Kasumi-1 (cell line): ENCODE measurements around the gene MEGF10.

ENCODE experiments used
- DNase-seq, 2 experiments: peaks; one replicate each; lab custom pipeline; 2025; lab: John Stamatoyannopoulos, UW

The MEGF10 gene

DNA sequence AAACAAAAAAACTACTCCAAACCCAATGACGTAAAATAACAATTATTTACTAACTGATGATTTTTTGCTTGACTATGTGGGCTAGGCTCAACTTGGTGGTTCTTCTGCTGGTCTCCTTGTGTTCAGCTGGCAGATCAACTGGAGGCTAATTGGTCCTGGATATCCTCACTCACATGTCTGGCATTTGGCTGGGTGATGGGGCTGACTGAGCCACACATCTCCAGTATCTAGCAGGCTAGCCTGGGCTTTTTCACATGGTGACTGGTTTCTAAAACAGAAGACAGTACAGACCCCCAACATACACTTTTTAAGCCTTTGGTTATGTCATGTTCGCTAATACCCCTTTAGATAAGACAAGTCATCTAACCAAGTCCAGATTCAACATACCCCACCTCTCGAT, 122.1 kb downstream of the MEGF10 start:
- DNase-seq: no peak

DNA sequence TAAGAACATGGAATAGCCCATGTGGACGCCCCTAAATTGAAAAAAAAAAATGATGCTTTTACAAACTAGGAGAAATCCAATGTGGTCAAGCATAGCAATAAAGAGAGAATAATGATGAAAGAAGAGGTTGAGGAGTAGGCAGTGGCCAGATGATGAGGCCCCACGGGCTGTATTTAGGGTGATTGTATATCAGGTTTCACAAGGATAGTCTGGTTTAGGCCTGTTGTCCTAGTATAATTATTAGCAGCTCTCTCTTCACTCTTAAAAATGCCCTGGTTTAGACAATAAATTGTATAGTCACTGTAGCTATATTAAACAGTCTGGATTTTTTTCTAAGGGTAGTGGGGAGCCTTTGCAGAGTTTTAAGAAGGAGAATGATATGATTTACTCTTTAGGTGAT, 124.4 kb downstream of the MEGF10 start:
- DNase-seq: no peak

DNA sequence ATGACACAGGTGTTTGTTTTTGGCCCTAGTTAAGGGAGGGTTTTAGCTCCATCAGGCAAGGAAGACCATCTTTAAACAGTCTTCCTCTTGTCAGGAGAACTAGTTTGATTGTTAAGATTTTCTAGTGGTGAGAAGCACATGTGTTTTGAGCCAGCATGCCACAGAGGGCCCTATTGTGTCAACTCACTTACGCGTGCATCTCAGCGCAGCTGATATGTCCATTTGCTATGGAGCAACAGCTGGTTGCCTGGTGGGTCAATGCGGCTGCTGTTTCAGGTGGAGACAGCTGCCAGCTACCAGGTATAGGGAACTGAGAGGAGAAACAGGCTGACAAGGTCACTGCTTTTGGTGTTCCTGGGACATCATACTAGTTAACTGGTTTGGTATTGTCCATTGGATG, 126.3 kb downstream of the MEGF10 start:
- no peak for DNase-seq

DNA sequence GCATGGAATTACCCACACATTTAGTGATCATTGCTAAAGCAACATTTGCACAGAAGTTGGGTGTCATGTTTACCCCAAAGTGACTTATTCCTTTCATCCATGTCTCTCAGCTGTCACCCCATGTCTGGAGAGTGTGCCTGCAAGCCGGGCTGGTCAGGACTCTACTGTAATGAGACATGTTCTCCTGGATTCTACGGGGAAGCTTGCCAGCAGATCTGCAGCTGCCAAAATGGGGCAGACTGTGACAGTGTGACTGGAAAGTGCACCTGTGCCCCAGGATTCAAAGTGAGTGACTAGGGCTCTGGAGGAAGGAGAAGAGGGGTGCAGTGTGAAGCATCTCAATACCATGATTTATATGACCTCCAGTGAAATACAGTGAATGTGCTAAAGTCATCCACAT, 126.9 kb downstream of the MEGF10 start:
- DNase-seq: no peak

DNA sequence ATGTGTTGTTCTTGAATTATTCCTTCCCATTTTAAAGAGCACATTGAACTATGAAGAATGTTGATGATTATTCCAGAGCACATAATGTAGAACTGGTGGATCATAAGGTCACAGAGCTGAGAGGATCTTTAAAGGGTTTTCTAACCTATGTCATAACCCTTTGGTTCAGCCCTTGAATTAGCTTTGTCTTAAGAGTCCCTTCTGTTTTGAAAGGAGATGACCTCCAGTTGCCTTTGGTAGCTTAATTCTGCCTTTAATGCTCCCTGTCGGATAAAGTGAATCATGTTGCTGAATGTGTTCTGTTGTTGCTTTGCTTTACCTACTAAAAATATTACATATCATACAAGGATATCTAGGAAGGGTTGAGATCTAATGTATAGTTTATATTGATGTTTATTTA, 127.8 kb downstream of the MEGF10 start:
- no peak for DNase-seq

DNA sequence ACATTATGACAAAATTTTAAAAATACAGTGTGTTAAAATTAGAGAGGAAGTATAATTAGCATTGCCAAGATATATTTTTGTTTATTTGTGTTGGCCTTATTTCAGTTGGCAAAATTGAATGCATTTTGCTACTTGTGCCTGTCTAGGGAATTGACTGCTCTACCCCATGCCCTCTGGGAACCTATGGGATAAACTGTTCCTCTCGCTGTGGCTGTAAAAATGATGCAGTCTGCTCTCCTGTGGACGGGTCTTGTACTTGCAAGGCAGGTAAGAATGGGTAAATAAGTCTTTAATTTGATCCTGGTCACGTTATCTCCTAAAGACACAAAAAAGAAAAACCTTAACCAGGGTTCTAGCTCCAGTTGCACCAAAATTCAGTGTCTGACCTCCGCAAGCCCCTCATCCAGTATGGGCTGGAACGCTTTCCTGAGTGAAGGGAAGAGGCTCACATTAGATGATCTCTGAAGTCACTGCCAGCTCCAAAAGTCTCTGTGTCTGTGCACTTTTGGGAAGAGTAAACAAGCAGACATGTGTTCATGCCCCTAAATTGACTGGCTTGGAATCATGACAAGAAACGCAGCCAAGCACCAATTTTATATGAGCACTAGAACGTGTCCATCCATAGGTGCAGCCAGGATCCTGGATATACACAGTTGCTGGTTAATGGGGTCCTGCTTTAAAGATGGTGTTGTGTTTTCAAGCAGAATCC, 128.5 kb downstream of the MEGF10 start:
- DNase-seq: no peak

DNA sequence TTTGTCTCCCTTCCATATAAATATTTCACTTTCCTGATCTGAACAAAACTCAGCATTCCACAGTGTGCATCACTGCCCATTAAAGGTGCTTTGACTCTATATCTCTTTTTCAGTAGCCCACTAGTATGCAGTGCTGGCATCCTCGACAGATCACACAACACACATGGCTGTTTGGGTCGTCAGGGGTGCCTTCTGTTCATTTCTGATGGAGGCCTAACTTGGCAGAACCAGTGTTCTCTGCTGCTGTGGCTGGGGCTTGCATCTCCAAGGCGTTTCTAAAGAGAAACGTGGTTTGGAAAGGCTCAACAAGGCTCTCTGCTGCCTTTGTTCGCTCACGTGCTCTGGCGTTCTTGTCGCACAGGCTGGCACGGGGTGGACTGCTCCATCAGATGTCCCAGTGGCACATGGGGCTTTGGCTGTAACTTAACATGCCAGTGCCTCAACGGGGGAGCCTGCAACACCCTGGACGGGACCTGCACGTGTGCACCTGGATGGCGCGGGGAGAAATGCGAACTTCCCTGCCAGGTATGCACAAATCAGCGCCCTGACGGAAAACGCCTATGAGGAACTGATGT, 129.2 kb downstream of the MEGF10 start:
- no peak for DNase-seq

DNA sequence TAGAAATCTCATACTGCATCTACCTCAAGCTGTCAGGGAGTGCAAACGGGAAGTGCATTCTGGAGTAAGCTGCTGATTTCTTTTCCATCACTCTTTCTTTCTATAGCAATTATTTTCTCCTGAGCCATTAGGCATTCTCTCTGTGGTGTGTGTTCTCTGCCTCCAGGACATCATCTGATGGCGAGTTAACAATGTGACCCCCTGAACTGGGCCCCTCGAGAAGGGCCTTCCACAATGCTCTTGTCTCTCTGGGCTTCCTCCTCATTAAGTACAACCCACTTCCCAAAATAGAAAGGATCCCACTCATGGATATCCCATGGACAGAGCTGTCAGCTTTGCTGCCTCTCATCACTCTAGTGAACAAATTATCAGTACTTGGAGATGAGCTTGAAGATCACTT, 130.2 kb downstream of the MEGF10 start:
- DNase-seq: no peak

DNA sequence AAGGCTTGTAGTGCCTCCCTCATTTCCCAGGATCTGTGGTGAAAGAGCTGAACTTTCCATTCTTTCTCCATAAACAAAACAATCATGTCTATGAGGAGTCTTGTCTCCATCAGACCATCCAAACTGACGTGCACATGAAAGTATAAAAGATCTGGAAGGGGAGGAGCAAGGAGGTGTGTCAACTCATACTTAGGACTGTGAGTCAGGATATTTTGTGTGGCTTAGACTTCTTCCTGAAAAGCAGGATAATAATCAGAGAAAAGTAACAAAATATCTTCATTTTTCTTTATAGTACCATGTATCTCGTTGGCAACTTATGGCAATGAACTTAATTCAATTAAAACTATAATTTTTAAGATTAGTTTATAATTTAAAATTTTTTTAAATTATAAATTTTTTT, 130.9 kb downstream of the MEGF10 start:
- DNase-seq: no peak

DNA sequence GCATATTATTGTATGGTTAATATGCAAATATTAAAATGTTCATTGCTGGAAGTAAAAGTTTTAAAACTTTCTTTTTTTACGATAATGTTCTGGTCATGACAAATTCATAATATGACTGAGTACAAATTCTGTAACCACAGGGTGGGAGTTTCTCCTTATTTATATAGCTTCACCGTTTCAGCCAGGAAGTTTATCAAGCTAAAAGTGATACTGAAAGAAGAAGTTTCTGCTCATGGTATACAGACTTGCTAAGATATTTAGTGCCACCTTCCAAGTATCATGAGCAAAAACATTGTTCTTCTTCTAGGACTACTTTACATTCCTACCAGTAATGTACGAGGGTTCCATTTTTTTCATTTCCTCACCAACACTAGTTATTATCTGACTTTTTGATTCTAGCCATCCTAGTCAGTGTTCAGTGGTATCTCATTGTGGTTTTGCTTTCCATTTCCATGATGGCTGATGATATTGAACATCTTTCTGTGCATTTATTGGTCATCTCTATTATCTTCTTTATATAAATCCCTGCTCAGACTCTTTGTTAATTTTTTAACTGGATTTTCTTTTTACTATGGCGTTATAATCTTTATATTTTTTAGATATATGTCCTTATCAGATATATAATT, 132.7 kb downstream of the MEGF10 start:
- DNase-seq: no peak

DNA sequence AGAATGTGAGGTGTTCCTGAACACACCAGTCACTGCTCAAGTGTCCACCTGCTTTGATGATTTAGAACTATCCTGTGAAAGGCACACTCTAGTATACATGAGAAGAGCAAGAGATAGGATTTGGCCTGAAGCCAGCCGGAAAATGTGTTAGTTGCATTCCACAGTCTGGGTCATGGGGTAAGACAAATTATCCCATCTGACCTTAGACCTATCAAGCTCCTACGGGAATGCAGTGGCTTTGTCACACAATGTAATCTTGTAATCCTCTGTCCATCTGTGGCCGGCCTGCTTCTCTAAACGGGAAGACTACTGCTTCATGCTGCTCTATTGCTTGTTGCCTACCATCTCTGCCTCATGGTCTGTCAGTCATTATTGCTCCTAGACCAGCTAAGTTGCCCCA, 134.4 kb downstream of the MEGF10 start:
- no peak for DNase-seq

DNA sequence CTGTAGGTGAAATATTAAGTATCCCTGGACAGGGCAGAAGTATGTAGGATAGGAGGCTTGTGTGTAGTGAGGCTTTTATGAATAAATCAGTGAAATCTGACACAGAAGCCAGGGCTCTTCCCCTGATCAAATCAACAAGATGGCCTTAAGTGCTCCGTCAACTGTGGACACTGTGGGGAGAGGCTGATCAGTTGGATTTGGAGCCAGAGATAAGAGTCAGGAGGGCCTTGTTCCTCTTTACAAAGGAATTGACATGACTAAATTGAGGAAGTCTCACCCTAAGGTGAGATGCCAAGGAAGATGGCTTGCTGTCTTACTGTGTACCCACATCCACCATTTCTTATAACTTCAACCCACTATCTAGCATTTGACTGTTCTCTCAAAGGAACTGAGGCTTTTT, 135.3 kb downstream of the MEGF10 start:
- DNase-seq: peak; percentile 18 to 21

DNA sequence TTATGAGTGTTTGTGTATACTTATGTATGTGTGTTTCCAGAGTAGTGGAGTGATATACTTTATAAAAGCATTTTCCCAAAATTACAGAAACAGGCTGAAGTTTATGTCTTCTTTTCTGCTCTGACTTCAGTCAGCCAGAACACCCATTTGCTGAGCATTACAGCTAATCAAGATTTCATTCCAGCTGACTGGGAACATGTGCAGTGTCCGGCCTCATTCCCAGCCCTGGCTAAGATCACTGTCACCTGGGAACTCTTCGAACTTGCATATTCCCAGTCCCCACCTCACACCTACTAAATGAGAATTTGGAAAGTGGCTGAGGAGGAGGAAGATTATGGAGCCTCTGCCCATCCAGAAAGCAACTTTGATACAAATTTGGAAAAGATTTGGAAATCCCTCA, 136.1 kb downstream of the MEGF10 start:
- no peak for DNase-seq

DNA sequence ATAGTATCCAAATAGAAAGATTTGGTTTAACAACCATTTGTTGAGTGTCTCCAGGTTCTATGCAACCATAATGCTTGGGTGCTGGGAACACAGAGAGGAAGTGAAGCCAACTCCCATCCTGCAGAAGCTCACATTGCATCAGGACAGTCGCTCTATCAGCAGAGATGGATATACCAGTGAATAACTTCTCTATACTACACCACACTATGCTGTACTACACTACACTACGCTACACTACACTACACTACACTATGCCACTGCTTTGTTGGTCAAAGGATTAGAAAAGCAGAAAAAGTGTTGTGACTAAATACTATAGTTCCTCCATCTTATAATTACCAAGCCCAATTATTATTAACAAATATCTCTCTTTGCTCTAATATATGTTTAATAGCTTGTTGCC, 137.7 kb downstream of the MEGF10 start:
- DNase-seq: no peak

DNA sequence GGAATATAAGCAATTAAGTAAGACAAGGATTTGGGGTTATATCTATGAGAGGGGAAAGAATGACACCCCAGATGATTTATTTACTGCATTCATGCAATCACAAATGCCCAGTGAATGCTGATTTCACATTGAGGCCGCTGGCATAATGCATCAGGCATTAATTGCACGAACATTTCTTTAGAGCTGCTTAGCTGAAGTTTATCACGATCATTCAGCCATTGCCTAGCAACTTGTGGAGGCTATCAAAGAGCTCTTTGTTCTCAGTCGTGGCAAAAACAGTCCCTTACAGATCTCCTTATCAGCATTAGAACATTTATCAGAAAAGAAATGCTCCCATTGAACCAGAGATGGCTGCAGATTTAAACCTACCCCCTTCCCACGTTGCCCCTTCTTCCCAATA, 138.2 kb downstream of the MEGF10 start:
- no peak for DNase-seq

DNA sequence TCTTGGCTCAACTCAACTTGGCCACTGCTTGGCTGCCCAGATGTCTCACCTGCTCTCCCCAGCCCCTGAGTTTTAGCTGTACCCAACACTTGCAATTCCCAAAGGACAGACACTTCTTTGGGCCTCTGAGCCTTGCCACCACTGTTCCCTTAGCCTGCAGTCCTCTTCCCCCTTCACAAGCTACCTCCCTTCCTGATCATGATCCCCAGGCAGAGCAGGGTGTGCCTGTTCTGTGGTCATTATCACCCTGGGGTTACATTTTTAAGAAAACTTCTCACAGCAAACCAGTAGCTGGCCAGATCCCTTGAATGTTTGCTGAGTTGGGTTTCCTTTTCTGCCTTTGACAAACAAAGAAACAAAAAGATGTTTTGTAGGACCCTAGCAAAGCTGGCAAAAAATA, 139.3 kb downstream of the MEGF10 start:
- no peak for DNase-seq

DNA sequence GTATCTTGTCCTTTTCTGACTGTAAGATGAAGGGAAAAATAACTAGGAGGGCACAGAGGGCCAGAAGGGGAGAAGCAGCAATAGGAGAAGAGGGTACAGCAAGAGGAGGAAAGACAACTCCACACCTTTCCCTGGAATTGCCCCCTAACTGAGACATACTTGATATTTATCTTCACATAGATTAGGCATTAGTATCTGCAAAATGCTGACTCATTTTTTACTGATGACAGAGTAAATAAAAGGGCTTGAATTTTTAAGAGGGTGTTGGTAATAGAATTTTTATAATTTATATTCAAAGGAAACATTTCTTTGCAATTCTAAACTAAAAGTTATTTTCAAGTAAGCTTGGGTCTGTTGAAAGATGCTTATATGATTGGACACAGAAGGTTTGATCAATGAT, 140.0 kb downstream of the MEGF10 start:
- no peak for DNase-seq

DNA sequence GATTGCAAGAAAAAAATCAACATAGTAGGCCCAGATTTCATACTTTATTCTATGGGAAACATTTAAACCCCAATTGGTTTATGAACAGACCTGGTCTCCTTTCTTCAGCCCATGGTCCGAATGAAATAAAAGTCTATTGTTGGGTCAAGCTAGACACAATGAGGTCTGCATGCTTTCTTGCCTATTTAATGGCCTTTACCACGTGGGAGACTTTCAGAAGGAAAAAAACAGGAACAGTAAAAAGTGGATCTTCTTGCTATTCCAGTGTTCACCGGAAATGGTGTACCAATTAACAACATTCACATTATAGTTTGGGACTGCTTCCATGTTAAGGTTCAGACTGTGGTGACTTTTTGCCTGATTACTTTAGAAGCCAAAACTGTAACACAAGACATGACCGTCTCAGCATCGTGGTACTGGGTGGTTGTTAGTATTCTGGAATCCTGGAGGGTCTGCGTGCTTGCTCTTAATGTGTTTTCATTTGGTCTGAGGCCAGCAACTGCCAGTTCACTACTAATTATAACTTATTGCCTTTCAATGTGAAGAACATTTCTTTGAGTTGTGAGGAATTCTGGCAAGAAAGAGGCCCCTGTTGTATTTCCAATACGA, 141.5 kb downstream of the MEGF10 start:
- no peak for DNase-seq

DNA sequence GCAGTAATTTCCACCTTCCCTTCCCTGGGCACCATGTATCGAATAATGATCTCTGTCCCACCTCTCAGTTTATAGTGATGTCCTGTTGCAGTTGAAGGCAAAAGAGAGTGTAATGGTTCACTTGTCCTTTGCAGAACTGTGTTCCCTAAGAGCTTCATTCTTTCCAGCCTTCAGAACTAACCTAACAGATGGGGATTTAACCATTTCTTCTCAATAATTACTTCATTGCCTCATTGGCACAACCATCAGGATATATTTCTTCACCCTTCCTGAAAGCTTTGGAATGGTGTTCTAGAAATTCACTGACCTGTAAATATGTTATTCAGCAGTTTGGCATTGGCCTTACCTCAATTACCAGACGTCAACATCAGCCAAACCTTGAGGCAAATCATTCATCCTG, 142.9 kb downstream of the MEGF10 start:
- DNase-seq: no peak

DNA sequence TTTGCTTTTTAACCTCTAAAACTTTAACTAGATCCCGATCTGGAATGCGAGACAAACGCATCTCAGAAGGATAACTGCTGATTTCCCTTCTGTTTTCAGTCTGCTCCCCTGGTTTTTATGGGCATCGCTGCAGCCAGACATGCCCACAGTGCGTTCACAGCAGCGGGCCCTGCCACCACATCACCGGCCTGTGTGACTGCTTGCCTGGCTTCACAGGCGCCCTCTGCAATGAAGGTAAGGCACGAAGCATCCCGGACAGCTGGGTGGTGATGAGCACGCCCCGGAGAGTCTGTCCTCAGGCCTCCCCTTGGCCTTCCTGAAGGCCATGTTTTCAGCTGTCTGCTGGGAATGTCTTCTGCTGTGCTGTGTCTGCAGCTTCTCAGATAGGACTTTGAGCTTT, 144.0 kb downstream of the MEGF10 start:
- DNase-seq: no peak

DNA sequence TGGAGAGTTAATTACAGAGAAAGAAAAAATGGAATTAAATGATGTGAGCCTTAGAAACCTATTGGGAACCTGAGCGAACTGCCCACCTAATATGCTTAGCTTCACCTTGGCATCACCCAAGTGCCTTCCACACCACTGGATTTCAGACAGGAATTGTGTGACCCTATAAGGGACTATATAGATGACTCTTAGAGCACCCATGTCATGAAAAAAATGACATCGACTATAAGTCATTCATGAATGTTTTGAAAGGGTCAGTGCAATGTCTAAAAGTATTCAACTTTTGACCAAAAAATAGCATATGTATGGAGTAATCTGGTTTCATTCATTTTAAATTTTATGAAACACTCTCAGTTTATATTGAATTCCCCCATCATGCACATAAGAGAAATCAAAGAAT, 145.2 kb downstream of the MEGF10 start:
- no peak for DNase-seq

DNA sequence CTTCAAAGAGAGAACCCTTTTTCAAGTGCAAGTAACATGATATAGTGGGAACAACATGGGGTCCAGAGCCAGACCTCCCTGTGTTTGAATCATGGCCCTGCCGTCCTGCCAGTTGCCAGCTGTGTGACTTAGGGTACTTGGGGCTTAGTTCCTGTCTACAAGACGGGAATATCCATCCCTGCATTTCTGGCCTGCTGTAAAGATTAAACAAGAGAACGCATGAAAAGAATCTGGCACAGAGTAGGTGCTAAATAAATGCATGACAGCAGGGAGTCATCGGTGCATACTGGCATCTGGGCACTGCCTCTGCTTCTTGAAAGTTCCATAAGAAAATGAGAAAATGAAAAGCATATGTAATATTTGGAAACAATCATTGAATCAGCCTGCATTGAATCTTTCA, 149.0 kb downstream of the MEGF10 start:
- DNase-seq: no peak

DNA sequence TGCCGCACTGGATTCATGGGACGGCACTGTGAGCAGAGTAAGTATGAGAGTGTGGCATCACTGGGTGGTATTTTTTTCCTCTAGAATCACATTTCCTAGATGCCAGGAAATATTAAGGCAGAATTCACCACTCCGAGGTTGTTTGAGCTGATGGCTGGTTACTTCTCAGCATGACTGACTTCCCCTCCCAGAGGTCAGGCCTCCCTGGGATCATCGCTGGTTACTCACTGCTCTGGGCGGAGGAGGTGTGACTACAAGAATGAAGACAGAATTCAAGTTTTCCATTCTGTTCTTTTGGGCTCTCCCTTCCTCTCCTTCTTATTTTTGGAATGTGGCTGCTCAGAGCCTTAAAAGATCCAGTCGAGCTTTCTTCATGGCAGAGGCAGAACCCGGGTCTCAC, 150.2 kb downstream of the MEGF10 start:
- DNase-seq: no peak
